GM08714 (cell line): Measurements from ENCODE around the gene LSAMP.

Experiments
- H3K4me3 ChIP-seq: fragments of 200-500 bp; sonication (Bioruptor generic); 2 replicates; pipeline ENCODE4 v1.5.1; 2014; ENCODE audit warnings: mild to moderate bottlenecking, low read length, inconsistent platforms
- ZNF274 ChIP-seq: IDR thresholded peaks from 2 replicates; pipeline ENCODE4 v1.6.1; 2012; ENCODE audit warnings: mild to moderate bottlenecking, low read depth, low read length

The LSAMP gene

GRCh38 chr3:116186049-116186448 is 259.2 kb downstream of the LSAMP start:
- TF ChIP-seq ZNF274 = no peak
- no peak overlapping the region for H3K4me3 ChIP-seq

GRCh38 chr3:116181159-116181558 is 264.1 kb downstream of the LSAMP start:
- no peak for TF ChIP-seq ZNF274

GRCh38 chr3:116179091-116179490 is 266.2 kb downstream of the LSAMP start:
- TF ChIP-seq ZNF274 = no peak
- no peak overlapping the region for H3K4me3 ChIP-seq

More at GRCh38 chr3:116181159-116181558, 264.1 kb downstream of the LSAMP start:
- H3K4me3 ChIP-seq = no peak overlapping the region

GRCh38 chr3:116176974-116177555 is 268.2 kb downstream of the LSAMP start:
- no peak for TF ChIP-seq ZNF274
- no peak overlapping the region for H3K4me3 ChIP-seq

- H3K4me3 ChIP-seq = no peak overlapping the region
- TF ChIP-seq ZNF274 = no peak
These were observed 279.2 kb downstream of the LSAMP start for GRCh38 chr3:116166121-116166520.

- TF ChIP-seq ZNF274 = no peak
- H3K4me3 ChIP-seq = no peak overlapping the region
These were observed 279.6 kb downstream of the LSAMP start for GRCh38 chr3:116165641-116166040.

GRCh38 chr3:116165135-116165534 is 280.2 kb downstream of the LSAMP start:
- TF ChIP-seq ZNF274 = no peak
- no peak overlapping the region for H3K4me3 ChIP-seq

- no peak overlapping the region for H3K4me3 ChIP-seq
- TF ChIP-seq ZNF274 = no peak
These were observed 281.2 kb downstream of the LSAMP start for GRCh38 chr3:116164039-116164438.

- no peak overlapping the region for H3K4me3 ChIP-seq
- TF ChIP-seq ZNF274 = no peak
These were observed 283.4 kb downstream of the LSAMP start for GRCh38 chr3:116161575-116162525.

- no peak for TF ChIP-seq ZNF274
- no peak overlapping the region for H3K4me3 ChIP-seq
These were observed 284.7 kb downstream of the LSAMP start for GRCh38 chr3:116160594-116160993.

GRCh38 chr3:116155841-116156240 is 289.4 kb downstream of the LSAMP start:
- no peak overlapping the region for H3K4me3 ChIP-seq
- no peak for TF ChIP-seq ZNF274

GRCh38 chr3:116154389-116154788 is 290.9 kb downstream of the LSAMP start:
- H3K4me3 ChIP-seq = no peak overlapping the region
- TF ChIP-seq ZNF274 = no peak

- TF ChIP-seq ZNF274 = no peak
- no peak overlapping the region for H3K4me3 ChIP-seq
These were observed 292.1 kb downstream of the LSAMP start for GRCh38 chr3:116153174-116153573.

- TF ChIP-seq ZNF274 = no peak
- H3K4me3 ChIP-seq = no peak overlapping the region
These were observed 294.6 kb downstream of the LSAMP start for GRCh38 chr3:116150655-116151167.
